Cerebellar nuclear complex (tissue), 1 donor: Measurements from ENCODE around the gene JUP.
"Not testable (repeated sequence)": the region's sequence is repeated elsewhere in the genome, so short reads cannot be mapped to it uniquely, and the experiment has no call there.

Experiments used
- DNase-seq, 2 experiments: peaks; one replicate each; lab custom pipeline; 2025; lab: John Stamatoyannopoulos, UW

The JUP gene

GRCh38 chr17:41781404-41782110 is 5.0 kb downstream of the JUP start:
- DNase-seq: no peak

GRCh38 chr17:41779954-41780353 is 6.6 kb downstream of the JUP start:
- DNase-seq: no peak

DNA sequence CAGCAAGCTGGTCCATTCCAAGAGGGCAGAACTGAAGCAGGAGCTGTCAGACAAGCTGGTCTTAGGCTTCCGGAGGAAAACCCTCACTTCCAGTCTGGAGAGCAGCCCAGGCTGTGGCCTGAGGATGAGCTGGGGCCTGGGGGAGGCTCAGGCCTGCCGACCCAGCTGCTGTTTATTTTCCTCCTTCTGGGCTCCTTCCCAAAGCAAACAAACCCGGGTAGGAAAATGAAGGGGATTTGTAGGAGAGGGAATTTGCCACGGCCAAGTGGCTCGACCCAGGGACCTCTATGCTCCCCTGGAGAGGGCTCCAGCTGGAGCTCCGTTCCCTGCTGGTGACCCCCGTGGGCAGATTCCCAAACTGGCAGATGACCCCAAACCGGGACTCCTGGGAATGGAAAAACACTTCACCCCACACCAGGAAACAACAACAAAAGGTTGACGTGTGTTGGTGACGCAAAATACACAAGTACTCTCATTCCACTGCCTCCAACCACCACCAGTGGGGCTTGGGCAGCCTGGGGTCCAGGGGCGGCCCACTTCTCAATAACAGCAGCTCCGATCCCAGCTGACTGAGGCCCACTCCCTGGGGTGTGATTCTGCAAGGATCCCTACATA is 8.8 kb downstream of the JUP start:
- peak in 1 of 2 experiments; percentile 66 for DNase-seq

GRCh38 chr17:41777157-41777573 is 9.3 kb downstream of the JUP start:
- DNase-seq: no peak

DNA sequence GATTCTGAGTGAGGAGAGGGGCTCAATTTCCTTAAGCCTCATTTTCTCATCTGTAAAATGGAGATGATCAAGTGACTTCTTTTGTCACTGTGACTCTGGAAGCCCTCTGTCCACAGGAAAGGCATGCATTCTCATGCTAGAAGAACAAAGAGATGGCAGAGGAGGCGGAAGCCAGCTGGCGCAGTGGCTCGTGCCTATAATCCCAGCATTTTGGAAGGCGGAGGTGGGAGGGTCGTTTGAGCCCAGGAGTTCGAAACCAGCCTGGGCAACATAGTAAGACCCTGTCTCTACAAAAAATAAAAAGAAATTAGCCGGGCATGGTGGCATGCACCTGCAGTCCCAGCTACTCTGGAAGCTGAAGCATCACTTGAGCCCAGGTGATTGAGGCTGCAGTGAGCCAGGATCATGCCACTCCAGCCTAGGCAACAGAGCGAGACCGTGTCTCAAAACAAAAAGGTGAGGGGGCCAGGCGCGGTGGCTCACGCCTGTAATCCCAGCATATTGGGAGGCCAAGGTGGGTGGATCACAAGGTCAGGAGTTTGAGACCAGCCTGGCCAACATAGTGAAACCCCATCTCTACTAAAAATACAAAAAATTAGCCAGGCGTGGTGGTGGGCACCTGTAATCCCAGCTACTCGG is 10.1 kb downstream of the JUP start:
- DNase-seq: not testable (repeated sequence)

- DNase-seq: no peak
Measured at GRCh38 chr17:41775394-41776226, 10.9 kb downstream of the JUP start.

GRCh38 chr17:41773731-41774193 is 12.7 kb downstream of the JUP start:
- no peak for DNase-seq

DNA sequence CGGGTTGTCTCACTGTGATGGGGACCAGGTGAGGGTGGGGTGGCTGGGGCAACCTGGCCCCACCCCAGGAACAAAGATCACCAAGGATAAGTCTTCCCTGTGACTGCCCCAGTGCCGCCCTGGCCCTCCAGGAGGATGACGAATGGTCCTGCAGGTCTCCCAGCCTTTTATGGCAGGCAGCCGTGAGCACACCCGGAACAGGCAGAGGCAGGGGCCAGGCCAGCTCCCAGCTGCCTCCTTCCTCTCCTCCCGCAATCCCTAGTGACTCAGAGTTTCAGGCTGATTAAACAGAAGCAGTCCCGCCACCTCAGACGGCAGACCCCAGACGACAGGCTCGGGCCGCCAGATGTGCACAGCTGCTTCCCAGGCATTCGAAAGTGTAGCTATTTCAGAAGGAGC is 13.3 kb downstream of the JUP start:
- DNase-seq: no peak

DNA sequence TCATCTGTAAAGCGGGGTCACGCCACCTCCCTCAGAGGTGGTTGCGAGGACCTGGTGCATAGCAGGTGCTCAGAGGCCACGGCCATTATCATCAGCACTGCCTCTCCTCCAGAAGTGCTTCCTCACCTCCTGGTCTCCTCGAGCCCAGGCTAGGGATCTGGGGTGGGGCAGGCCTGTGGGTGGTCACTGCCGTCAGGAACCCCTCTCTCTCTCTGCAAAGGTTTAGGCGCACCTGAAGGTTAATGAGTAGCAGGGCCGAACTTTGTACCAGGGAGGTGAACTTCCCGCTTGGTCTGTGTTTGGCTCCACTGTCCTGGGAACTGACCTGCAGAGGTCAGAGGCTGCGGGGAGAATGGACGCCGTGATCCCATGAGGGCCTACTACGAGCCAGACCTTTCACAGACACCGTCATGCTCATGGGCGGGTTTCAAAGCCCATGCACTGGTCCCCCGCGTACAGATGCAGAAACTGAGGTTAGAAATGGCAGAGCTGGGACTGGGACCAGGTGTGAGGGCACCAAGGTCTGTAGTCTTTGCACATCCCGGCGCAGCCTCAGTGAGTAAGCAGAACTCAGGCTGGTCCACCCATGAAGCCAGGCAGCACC is 13.8 kb downstream of the JUP start:
- DNase-seq: no peak

DNA sequence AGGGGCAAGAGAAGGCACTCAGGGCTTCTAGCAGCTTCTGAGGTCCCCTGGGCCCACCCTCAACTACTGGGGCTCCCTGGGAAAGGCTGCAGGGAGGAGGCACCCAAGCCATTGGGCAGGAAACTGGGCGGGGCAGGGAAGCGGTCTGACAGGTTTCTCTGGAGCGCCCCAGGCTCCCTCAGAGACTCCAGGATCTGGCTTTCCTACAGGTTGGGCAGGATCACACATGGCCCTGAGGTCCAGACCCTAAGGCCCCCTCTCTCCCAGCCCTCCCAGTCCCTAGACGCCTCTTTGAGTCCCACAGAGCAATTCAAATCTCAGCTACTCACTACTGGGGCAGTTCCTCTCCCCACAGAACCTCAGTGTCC is 14.3 kb downstream of the JUP start:
- no peak for DNase-seq

DNA sequence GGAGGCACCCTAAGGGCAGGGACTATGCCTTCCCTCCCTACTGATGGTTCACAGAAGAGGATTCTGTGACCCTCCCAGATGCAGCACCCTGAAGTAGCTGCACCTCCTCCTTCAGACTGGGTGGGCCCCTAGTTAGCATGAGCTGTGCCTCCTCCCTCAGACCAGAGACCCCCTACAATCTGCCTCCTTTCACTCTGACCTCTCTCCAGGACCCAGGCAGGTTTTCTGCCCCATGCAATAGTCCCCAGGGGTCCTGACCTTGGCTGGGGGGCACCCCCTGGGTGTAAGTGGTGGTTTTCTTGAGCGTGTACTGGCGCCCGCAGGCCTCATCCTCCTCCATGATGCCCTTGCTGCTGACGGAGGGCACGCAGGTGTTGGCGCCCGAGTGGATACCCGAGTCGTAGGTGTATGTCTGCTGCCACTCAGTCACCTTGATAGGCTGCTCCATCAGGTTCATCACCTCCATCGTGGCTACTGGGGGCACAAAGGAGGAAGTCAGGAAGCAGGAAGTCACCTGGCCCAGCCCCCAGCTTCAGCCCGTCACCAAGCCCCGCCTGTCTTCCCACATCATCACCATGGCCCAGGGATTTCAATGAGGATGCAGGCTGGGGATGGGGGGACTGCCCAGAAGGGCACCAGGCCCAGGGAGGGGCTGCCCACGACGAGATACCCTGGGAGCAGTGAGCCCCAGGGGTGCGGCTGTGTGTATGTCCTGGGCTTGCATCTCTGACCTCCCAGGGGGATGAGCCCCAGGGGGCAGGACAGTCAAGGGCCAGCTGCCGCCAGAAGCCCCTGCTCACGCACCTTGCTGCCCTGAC is 14.9 kb downstream of the JUP start:
- no peak for DNase-seq

GRCh38 chr17:41769985-41770384 is 16.5 kb downstream of the JUP start:
- DNase-seq: no peak

- DNase-seq: no peak
Measured at GRCh38 chr17:41769346-41769862, 17.1 kb downstream of the JUP start.

DNA sequence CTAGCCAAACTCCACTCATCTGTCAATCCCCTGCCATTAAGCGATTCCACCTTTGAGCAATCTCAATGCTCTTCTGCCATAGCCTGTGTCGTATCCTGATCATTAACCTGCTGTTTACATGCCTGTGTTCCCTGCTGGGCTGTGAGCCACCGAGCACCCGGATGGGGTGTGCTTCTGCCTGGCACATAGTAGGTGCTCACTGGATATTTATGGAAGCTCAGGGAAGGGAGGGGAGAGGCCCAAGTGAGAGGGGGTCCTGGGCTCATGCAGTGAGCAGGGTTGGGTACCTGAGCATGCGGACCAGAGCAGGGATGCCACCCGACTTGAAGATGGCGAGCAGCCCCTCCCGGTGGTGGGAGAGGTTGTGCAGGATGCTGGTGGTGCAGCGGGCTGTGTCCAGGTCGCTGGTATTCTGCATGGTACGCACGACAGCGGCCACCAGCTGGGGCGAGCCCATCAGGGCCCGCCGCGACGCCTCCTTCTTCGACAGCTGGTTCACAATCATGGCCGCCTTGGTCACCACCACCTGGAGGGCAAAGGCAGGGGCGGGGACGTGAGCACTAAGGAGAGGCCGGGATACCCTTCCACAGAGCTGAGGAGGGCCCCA is 17.7 kb downstream of the JUP start:
- DNase-seq: no peak

- no peak for DNase-seq
Measured at GRCh38 chr17:41767324-41768042, 19.0 kb downstream of the JUP start.

GRCh38 chr17:41766135-41766534 is 20.4 kb downstream of the JUP start:
- no peak for DNase-seq

DNA sequence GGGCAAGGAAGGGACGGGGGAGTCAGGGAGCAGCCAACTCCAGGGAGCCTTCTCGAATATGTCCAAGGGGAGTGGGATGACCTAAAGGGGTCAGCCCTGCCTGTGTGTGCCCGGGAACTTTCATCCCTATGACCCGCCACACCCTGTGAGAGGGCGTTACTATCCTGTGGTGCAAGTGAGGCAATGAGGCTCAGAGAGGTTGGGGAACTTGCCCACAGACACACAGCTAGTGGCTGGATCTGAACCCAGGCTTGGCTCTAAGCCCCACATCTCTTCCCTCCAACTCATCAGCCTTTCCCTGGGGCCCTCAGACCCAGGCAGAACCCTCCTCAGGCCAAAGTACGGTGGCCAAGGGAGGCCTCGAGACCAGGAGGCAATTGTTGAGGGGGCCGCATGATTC is 23.2 kb downstream of the JUP start:
- DNase-seq: no peak

GRCh38 chr17:41762841-41763240 is 23.7 kb downstream of the JUP start:
- no peak for DNase-seq

GRCh38 chr17:41762391-41762790 is 24.1 kb downstream of the JUP start:
- DNase-seq: no peak

- no peak for DNase-seq
Measured at GRCh38 chr17:41760878-41761277, 25.6 kb downstream of the JUP start.
